HepG2 (cell line): ENCODE results near the gene C14orf119. TPM values are rescaled to one million over a fixed set of nuclear protein-coding genes. Genes with fewer than 3 reads are reported as not detected.

ENCODE experiments used
- ATRX ChIP-seq: sonication (generic); formaldehyde crosslinking; IDR thresholded peaks from 2 replicates; pipeline ENCODE4 v1.4.0; 2020; ENCODE audit warnings: missing genetic modification reagents, borderline replicate concordance
- CAMTA2 ChIP-seq: sonication (generic); formaldehyde crosslinking; IDR thresholded peaks from 2 replicates; pipeline ENCODE4 v1.4.0; 2020; ENCODE audit warnings: mild to moderate bottlenecking, missing genetic modification reagents, borderline replicate concordance
- EEA1 ChIP-seq: sonication (generic); formaldehyde crosslinking; IDR thresholded peaks from 2 replicates; pipeline ENCODE4 v1.5.1; 2020; ENCODE audit warnings: mild to moderate bottlenecking, missing genetic modification reagents, borderline replicate concordance
- HDAC2 ChIP-seq: sonication (generic); formaldehyde crosslinking; IDR thresholded peaks from 2 replicates; pipeline ENCODE4 v1.4.0; 2020; ENCODE audit warnings: missing genetic modification reagents
- IRF1 ChIP-seq: sonication (generic); formaldehyde crosslinking; IDR thresholded peaks from 2 replicates; pipeline ENCODE4 v1.4.0; 2020; ENCODE audit warnings: low read depth, mild to moderate bottlenecking, missing genetic modification reagents
- NR2C2 ChIP-seq: sonication (generic); formaldehyde crosslinking; IDR thresholded peaks from 2 replicates; pipeline ENCODE4 v1.4.0; 2020; ENCODE audit warnings: missing genetic modification reagents, mild to moderate bottlenecking, moderate library complexity, borderline replicate concordance
- TEAD3 ChIP-seq: optimal IDR thresholded peaks from 2 replicates; pipeline ENCODE3; 2016; ENCODE audit warnings: borderline replicate concordance
- ZC3H13 ChIP-seq: sonication (generic); formaldehyde crosslinking; IDR thresholded peaks from 2 replicates; pipeline ENCODE4 v1.8.1; 2023; ENCODE audit warnings: mild to moderate bottlenecking, missing genetic modification reagents, moderate library complexity
- ZNF318 ChIP-seq: sonication (generic); formaldehyde crosslinking; IDR thresholded peaks from 2 replicates; pipeline ENCODE4 v1.4.0; 2020; ENCODE audit warnings: mild to moderate bottlenecking, missing genetic modification reagents
- ZNF75D ChIP-seq: sonication (generic); formaldehyde crosslinking; IDR thresholded peaks from 2 replicates; pipeline ENCODE4 v1.8.1; 2023; ENCODE audit warnings: missing genetic modification reagents, mild to moderate bottlenecking, borderline replicate concordance
- ZNF839 ChIP-seq: sonication (generic); formaldehyde crosslinking; IDR thresholded peaks from 2 replicates; pipeline ENCODE4 v1.4.0; 2020; ENCODE audit warnings: missing genetic modification reagents, mild to moderate bottlenecking, borderline replicate concordance
- polyA plus RNA-seq, 8 experiments: library from polyadenylated mRNA; depleted of rRNA in 3 of 8; stranded (reverse) in 7 of 8; unstranded in 1 of 8; fragments of >200 nt; fragmentation: Illumina TruSeq in 4 of 8; extraction: Trizol in 4 of 8; gene quantifications; 2 replicates each; pipeline versions ENCODE4 v1.2.1 to v1.2.3, GENCODE V29; 2011 to 2016; ENCODE audit warnings: low read depth in 4 of 8, missing spikeins in 1 of 8, mixed read lengths in 1 of 8; ENCODE audit not compliant: insufficient read depth in 1 of 8
- total RNA-seq, 5 experiments: library from RNA; depleted of rRNA; stranded (reverse); fragments of >200 nt; fragmentation: Illumina TruSeq; extraction: Trizol; gene quantifications; 2 replicates each; pipeline ENCODE4 v1.2.3, GENCODE V29; 2016; ENCODE audit warnings: low read depth in 1 of 5

The C14orf119 gene
- total and polyA plus RNA-seq, 2 of the 13 experiments (the other 11 are each of a cell fraction or from before 2014, with no cell fraction given): 117 to 206 TPM

- TF ChIP-seq ZNF318 (CRISPR knock-in tag): 0 out of 2 replicates have a peak, but pooled peaks have one; percentile 51
- no peak for TF ChIP-seq NR2C2 (CRISPR knock-in tag)
- no peak for TF ChIP-seq ATRX (CRISPR knock-in tag)
- TF ChIP-seq ZNF75D (CRISPR knock-in tag): no peak
- TF ChIP-seq HDAC2 (CRISPR knock-in tag): no peak
- TF ChIP-seq ZNF839 (CRISPR knock-in tag): no peak
- no peak for TF ChIP-seq TEAD3 (CRISPR knock-in tag)
- no peak for TF ChIP-seq IRF1 (CRISPR knock-in tag)
- no peak for TF ChIP-seq CAMTA2 (CRISPR knock-in tag)
- TF ChIP-seq EEA1 (CRISPR knock-in tag): 0 out of 2 replicates have a peak, but pooled peaks have one; percentile 5
- no peak for TF ChIP-seq ZC3H13 (CRISPR knock-in tag)
Observed at GRCh38 chr14:23117371-23118020, 22.2 kb downstream of the C14orf119 start (continued).
